ENCODE measurements around the gene TMEM145. TPM values are rescaled to one million over a fixed set of nuclear protein-coding genes. Genes with fewer than 3 reads are reported as not detected.

TMEM145 gene
- total and polyA plus RNA-seq, 8 donors = 0.37 to 44.3 (median 0.61) TPM; not detected in 3

GRCh38 chr19:42288387-42288786, 24.7 kb upstream of the TMEM145 start:
- no peak for DNase-seq
- Histone ChIP-seq H3K9me3 (no peaks in the 10 kb centered on the region), H3K36me3 (peaks cover 63 to 69% (median 68%) of the 10 kb centered on the region in 4 donors), H3K4me3 (no peak overlapping the region), H3K27ac (peak overlapping the region in 1 of 5 donors; percentile 15), H3K4me1 (peaks cover 22 to 70% (median 49%) of the 10 kb centered on the region in 4 donors), H3K27me3 (no peaks in the 10 kb centered on the region)
- 76 to 92% (median 82%) methylated on average over 4 of the region's 4 CpGs for WGBS, 5 donors
- intact Hi-C loops (cut with DNase I; ENCODE audit: low total_unique reads) = loop anchor here (5.0 kb wide), 1 partner anchor 41 kb away; no protein-coding TSS in a partner anchor
- TF ChIP-seq POLR2A (IDR thresholded peaks at IDR 0.05) = no peak
- TF ChIP-seq POLR2AphosphoS5 (IDR thresholded peaks at IDR 0.05) = no peak
- TF ChIP-seq EP300 (IDR thresholded peaks at IDR 0.05) = no peak
- TF ChIP-seq CTCF (IDR thresholded peaks at IDR 0.05) = no peak

GRCh38 chr19:42288881-42289555, 24.1 kb upstream of the TMEM145 start:
- no peak for TF ChIP-seq CTCF (IDR thresholded peaks at IDR 0.05)
- H3K4me1 ChIP-seq = peaks cover 21 to 68% (median 47%) of the 10 kb centered on the region in 4 donors
- intact Hi-C loops (cut with DNase I; ENCODE audit: low total_unique reads) = loop anchor here (5.0 kb wide), 1 partner anchor 42 kb away; no protein-coding TSS in a partner anchor
- WGBS, 5 donors = 85 to 94% (median 91%) methylated on average over 18 to 22 of the region's 22 CpGs
- no peaks in the 10 kb centered on the region for H3K27me3 ChIP-seq
- no peaks in the 10 kb centered on the region for H3K9me3 ChIP-seq
- DNase-seq = no peak
- H3K36me3 ChIP-seq = peaks cover 69 to 75% (median 74%) of the 10 kb centered on the region in 4 donors
- no peak overlapping the region for H3K4me3 ChIP-seq
- peak overlapping the region in 1 of 5 donors; percentile 15 for H3K27ac ChIP-seq

- intact Hi-C loops (cut with DNase I; ENCODE audit: low total_unique reads) = loop anchor here (5.0 kb wide), 1 partner anchor 42 kb away; no protein-coding TSS in a partner anchor
- no peak overlapping the region for H3K4me3 ChIP-seq
- WGBS, 5 donors = 85 to 88% (median 85%) methylated on average over 8 of the region's 8 CpGs
Measured at GRCh38 chr19:42289556-42290041, 23.5 kb upstream of the TMEM145 start.

GRCh38 chr19:42290136-42290522, 23.0 kb upstream of the TMEM145 start:
- Histone ChIP-seq H3K9me3 (no peaks in the 10 kb centered on the region), H3K36me3 (peaks cover 76 to 86% (median 85%) of the 10 kb centered on the region in 4 donors), H3K4me1 (peaks cover 18 to 61% (median 41%) of the 10 kb centered on the region in 4 donors), H3K27me3 (no peaks in the 10 kb centered on the region), H3K27ac (no peak overlapping the region), H3K4me3 (no peak overlapping the region)
- TF ChIP-seq CTCF (IDR thresholded peaks at IDR 0.05) = no peak
- TF ChIP-seq POLR2AphosphoS5 (IDR thresholded peaks at IDR 0.05) = no peak
- TF ChIP-seq POLR2A (IDR thresholded peaks at IDR 0.05) = no peak
- no peak for TF ChIP-seq EP300 (IDR thresholded peaks at IDR 0.05)
- WGBS, 5 donors = 77 to 84% (median 78%) methylated on average over 11 to 13 of the region's 13 CpGs
- no peak for DNase-seq
- intact Hi-C loops (cut with DNase I; ENCODE audit: low total_unique reads) = no loop called here

More at GRCh38 chr19:42289556-42290041, 23.5 kb upstream of the TMEM145 start:
- Histone ChIP-seq H3K27ac (no peak overlapping the region), H3K36me3 (peaks cover 75 to 81% (median 80%) of the 10 kb centered on the region in 4 donors), H3K9me3 (no peaks in the 10 kb centered on the region), H3K27me3 (no peaks in the 10 kb centered on the region), H3K4me1 (peaks cover 21 to 66% (median 46%) of the 10 kb centered on the region in 4 donors)
- TF ChIP-seq CTCF (IDR thresholded peaks at IDR 0.05) (no peak), POLR2A (IDR thresholded peaks at IDR 0.05) (no peak), POLR2AphosphoS5 (IDR thresholded peaks at IDR 0.05) (no peak), EP300 (IDR thresholded peaks at IDR 0.05) (no peak)
- no peak for DNase-seq

Measured in stomach (tissue), 9 donors.